ENCODE results near the gene PEDS1.

PEDS1 gene

DNA sequence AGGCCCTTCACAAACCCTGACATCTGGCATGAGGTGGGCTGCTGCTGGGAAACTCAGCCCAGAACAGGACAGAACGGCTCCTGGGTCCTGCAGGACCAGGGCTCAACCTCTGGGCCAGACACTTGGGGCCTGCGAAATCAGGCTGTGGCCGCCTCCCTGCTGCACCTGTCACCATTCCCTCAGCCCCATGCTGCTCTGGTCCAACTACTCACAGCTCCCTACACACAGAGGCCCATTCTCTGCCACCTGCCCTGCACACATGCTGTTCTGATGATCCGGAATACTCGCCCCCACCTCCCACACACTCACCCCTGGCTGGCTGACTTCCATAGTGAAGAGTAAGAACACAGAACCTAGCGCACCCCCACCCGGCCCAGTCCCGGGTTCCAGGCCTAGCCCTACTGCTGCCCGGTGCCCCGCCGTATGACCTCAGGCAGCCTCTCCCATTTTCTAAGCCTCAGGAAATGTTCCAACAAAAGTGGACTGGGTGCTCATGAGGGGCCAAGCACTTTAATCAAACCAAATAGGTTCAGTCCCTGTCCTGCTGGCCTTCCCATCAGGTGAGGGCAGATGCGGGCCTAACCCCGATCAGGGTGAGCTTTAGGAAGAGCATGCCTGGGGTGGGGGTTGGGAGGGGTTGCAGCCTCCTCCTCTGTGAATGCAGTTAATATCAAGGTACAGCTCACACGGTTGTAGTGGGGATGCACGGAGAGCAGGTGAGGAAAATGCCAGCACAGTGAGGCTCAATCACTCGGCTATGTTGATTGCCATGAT, 3.9 kb downstream of the PEDS1 start:
- no peak for DNase-seq (ENCODE audit: low spot score)
- TF ChIP-seq, protein P1, sequence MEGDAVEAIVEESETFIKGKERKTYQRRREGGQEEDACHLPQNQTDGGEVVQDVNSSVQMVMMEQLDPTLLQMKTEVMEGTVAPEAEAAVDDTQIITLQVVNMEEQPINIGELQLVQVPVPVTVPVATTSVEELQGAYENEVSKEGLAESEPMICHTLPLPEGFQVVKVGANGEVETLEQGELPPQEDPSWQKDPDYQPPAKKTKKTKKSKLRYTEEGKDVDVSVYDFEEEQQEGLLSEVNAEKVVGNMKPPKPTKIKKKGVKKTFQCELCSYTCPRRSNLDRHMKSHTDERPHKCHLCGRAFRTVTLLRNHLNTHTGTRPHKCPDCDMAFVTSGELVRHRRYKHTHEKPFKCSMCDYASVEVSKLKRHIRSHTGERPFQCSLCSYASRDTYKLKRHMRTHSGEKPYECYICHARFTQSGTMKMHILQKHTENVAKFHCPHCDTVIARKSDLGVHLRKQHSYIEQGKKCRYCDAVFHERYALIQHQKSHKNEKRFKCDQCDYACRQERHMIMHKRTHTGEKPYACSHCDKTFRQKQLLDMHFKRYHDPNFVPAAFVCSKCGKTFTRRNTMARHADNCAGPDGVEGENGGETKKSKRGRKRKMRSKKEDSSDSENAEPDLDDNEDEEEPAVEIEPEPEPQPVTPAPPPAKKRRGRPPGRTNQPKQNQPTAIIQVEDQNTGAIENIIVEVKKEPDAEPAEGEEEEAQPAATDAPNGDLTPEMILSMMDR (IDR thresholded peaks at IDR 0.05; ENCODE audit: borderline replicate concordance, control extremely low read depth, extremely low read depth, insufficient read depth, missing control alignments): no peak
- in situ Hi-C loops (cut with MboI; ENCODE audit: low sequenced_read_pairs, unreplicated experiment): no loop called here

DNA sequence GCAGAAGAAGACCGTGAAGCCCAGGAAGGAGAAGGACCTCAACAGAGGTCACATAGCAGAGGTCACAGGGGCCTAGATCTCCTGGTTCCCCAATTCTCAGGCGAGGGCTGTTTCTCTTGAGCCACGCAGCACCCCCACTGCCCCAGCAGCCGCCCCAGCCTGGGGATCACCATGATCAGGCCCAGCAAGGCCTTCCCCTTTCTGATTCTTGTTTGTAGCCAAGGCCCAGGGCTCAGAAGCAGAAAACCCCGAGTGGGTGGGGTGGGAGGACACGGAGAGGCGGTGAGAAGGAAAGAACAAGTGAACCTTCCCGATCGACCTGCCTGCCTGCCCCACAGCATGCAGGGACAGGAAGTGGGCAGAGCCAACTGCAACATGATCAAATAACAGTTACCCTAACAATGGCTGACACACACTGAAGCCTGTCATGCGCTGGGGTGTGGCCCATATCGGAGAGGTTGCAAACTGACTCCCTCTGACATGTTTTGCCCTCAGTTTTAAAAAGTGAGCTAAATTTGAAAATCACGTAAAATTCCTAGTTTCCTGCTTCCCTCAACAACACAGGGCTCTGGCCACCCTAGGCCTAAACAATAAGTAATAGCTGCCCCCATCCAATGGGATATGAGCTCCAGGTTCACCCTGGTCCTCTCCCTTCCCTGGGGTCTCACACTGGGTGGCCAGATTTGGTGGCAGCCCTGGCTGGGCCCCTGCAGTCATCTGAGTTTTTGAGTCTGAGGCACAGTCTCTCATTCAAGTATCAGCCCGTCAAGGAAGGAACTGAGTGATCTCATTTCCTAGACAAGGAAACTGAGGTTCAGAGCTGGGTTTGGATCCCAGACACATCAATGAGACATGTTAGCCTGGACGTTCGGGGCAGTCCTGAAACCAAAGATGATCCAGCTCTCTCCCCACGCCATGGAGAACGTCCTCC, 6.5 kb downstream of the PEDS1 start:
- TF ChIP-seq, protein P1 (IDR thresholded peaks at IDR 0.05; ENCODE audit: borderline replicate concordance, control extremely low read depth, extremely low read depth, insufficient read depth, missing control alignments): no peak

DNA sequence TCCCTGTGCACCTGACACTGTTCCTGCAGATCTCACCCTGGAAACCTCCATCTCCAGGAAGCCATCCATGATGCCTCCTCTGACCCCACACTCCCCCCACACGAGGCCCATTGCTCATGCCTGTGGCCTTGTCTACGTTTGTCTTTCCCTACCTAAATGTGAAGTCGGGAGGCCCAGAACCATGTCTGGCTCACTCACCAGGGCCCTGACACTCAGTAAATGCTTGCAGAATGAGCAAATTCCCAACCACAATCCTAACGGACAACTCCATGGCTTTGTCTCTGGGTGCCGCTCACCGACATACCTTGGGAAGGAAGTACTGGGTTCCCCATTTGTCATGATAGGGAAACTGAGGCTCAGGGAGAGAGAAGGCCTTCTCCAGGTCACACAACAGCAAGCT, 7.3 kb downstream of the PEDS1 start:
- TF ChIP-seq, protein P1 (IDR thresholded peaks at IDR 0.05; ENCODE audit: borderline replicate concordance, control extremely low read depth, extremely low read depth, insufficient read depth, missing control alignments): no peak
- no peak for DNase-seq (ENCODE audit: low spot score)
- in situ Hi-C loops (cut with MboI; ENCODE audit: low sequenced_read_pairs, unreplicated experiment): no loop called here

More for the DNA sequence above, 6.5 kb downstream of the PEDS1 start:
- in situ Hi-C loops (cut with MboI; ENCODE audit: low sequenced_read_pairs, unreplicated experiment): no loop called here
- peak; percentile 77 for DNase-seq (ENCODE audit: low spot score)

DNA sequence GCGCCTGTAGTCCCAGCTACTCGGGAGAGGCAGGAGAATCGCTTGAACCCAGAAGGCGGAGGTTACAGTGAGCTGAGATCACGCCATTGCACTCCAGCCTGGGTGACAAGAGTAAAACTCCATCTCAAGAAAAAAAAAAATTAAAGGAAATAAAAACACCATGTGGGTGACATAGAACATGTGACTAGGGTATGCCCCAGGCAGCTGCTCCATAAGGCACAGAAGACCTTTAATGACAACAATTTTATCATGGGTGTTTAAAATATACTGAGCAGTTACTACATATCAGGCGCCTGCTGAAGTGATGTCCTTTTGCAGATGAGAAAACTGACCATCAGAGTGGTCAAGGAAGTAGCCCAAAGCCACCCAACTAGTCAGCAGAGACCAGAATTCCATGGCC, 8.0 kb downstream of the PEDS1 start:
- TF ChIP-seq, protein P1 (IDR thresholded peaks at IDR 0.05; ENCODE audit: borderline replicate concordance, control extremely low read depth, extremely low read depth, insufficient read depth, missing control alignments): no peak
- in situ Hi-C loops (cut with MboI; ENCODE audit: low sequenced_read_pairs, unreplicated experiment): no loop called here
- DNase-seq (ENCODE audit: low spot score): no peak

DNA sequence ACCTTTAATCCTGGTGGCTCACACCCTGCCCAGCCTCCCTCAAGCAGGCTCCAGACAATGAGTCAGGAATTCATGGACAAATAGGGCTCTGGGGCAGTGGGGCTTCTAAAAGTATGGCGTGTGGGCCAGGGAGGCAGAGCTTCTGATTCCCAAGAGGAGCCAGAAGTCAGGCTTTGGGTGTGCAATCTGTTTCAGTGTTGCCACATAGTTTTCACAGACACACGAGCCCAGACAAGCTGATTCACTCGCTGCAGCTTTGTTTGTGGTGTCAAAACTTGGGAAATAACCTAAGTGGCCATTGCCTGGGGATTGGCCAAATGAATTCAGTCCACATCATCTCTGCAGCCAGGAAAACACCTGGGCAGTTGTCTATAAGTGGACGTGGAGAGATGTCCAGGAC, 9.2 kb downstream of the PEDS1 start:
- in situ Hi-C loops (cut with MboI; ENCODE audit: low sequenced_read_pairs, unreplicated experiment): no loop called here
- DNase-seq (ENCODE audit: low spot score): no peak

DNA sequence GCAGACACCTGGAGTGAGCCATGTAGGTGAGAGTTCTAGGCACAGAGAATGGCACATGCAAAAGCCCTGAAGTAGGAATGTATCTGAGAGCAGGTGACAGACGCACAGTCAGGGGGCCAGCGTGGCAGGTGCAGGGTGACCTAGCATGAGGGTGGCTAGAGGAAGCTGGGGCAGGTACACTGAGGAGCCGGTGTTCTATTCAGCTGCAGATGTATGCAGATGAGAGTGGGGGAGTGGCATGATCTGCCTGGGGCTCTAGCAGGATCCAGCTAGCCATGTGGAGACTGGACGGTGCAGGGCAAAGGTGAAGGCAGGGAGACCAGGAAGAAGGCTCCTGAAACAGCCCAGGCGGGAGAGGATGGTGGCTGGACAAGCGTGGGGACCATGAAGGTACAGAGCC, 10.7 kb downstream of the PEDS1 start:
- in situ Hi-C loops (cut with MboI; ENCODE audit: low sequenced_read_pairs, unreplicated experiment): no loop called here
- DNase-seq (ENCODE audit: low spot score): no peak
- TF ChIP-seq, protein P1 (IDR thresholded peaks at IDR 0.05; ENCODE audit: borderline replicate concordance, control extremely low read depth, extremely low read depth, insufficient read depth, missing control alignments): no peak

More for the DNA sequence above, 9.2 kb downstream of the PEDS1 start:
- TF ChIP-seq, protein P1 (IDR thresholded peaks at IDR 0.05; ENCODE audit: borderline replicate concordance, control extremely low read depth, extremely low read depth, insufficient read depth, missing control alignments): no peak
